ENCODE results near the gene NT5C3B. TPM values are rescaled to one million over a fixed set of nuclear protein-coding genes. Genes with fewer than 3 reads are reported as not detected.
"Not testable (repeated sequence)": the region's sequence is repeated elsewhere in the genome, so short reads cannot be mapped to it uniquely, and the experiment has no call there.

Gene NT5C3B
- polyA plus RNA-seq (ENCODE audit: insufficient read length in 4 of 4) = 100 to 1,000 TPM in 2 of 4 donors, 10 to 100 TPM in 2; 96.1 to 113 (median 101) TPM

GRCh38 chr17:41835800-41836549 is at the start of gene NT5C3B:
TSS of gene NT5C3B (minus strand) at chr17:41836232. CDS start at chr17:41836193, 39 bp downstream.
- DNase-seq (ENCODE audit: low read depth in 4 of 4, low spot score in 2 of 4) = peak in 1 of 4 donors; percentile 43

GRCh38 chr17:41885733-41886132 is 49.7 kb upstream of the NT5C3B start:
- no peak for DNase-seq (ENCODE audit: low read depth in 4 of 4, low spot score in 2 of 4)

GRCh38 chr17:41882756-41883155 is 46.7 kb upstream of the NT5C3B start:
- no peak for DNase-seq (ENCODE audit: low read depth in 4 of 4, low spot score in 2 of 4)

- no peak for DNase-seq (ENCODE audit: low read depth in 4 of 4, low spot score in 2 of 4)
These were observed 44.1 kb upstream of the NT5C3B start for GRCh38 chr17:41880130-41880529.

- DNase-seq (ENCODE audit: low read depth in 4 of 4, low spot score in 2 of 4) = not testable (repeated sequence)
These were observed 38.2 kb upstream of the NT5C3B start for GRCh38 chr17:41874293-41874670.

GRCh38 chr17:41873559-41874292 is 37.7 kb upstream of the NT5C3B start:
- no peak for DNase-seq (ENCODE audit: low read depth in 4 of 4, low spot score in 2 of 4)

GRCh38 chr17:41871789-41872188 is 35.8 kb upstream of the NT5C3B start:
- DNase-seq (ENCODE audit: low read depth in 4 of 4, low spot score in 2 of 4) = no peak

- no peak for DNase-seq (ENCODE audit: low read depth in 4 of 4, low spot score in 2 of 4)
These were observed 34.6 kb upstream of the NT5C3B start for GRCh38 chr17:41870627-41871026.

- DNase-seq (ENCODE audit: low read depth in 4 of 4, low spot score in 2 of 4) = no peak
These were observed 34.1 kb upstream of the NT5C3B start for GRCh38 chr17:41870097-41870496.

GRCh38 chr17:41869426-41869825 is 33.4 kb upstream of the NT5C3B start:
- no peak for DNase-seq (ENCODE audit: low read depth in 4 of 4, low spot score in 2 of 4)

- DNase-seq (ENCODE audit: low read depth in 4 of 4, low spot score in 2 of 4) = no peak
These were observed 32.5 kb upstream of the NT5C3B start for GRCh38 chr17:41868568-41868967.

- DNase-seq (ENCODE audit: low read depth in 4 of 4, low spot score in 2 of 4) = no peak
These were observed 29.5 kb upstream of the NT5C3B start for GRCh38 chr17:41865596-41865893.

- DNase-seq (ENCODE audit: low read depth in 4 of 4, low spot score in 2 of 4) = peak; percentile 50 to 80 (median 71)
These were observed 29.0 kb upstream of the NT5C3B start, which contains the start of gene KLHL11 for GRCh38 chr17:41864836-41865595. TSS of gene KLHL11 (minus strand) at chr17:41865423. CDS start at chr17:41865370, 53 bp downstream.

GRCh38 chr17:41864498-41864835 is 28.4 kb upstream of the NT5C3B start:
- no peak for DNase-seq (ENCODE audit: low read depth in 4 of 4, low spot score in 2 of 4)

- DNase-seq (ENCODE audit: low read depth in 4 of 4, low spot score in 2 of 4) = no peak
These were observed 27.2 kb upstream of the NT5C3B start for GRCh38 chr17:41863074-41863848.

GRCh38 chr17:41860254-41860931 is 24.4 kb upstream of the NT5C3B start:
- no peak for DNase-seq (ENCODE audit: low read depth in 4 of 4, low spot score in 2 of 4)

GRCh38 chr17:41851382-41851781 is 15.3 kb upstream of the NT5C3B start:
- not testable (repeated sequence) for DNase-seq (ENCODE audit: low read depth in 4 of 4, low spot score in 2 of 4)

- DNase-seq (ENCODE audit: low read depth in 4 of 4, low spot score in 2 of 4) = no peak
These were observed 13.4 kb upstream of the NT5C3B start for GRCh38 chr17:41849251-41849990.

GRCh38 chr17:41848788-41849187 is 12.8 kb upstream of the NT5C3B start:
- DNase-seq (ENCODE audit: low read depth in 4 of 4, low spot score in 2 of 4) = no peak
